Activated CD4-positive, alpha-beta T cell treated with anti-CD3 and anti-CD28 coated beads, Interleukin-2, amount 10 ng/mL, durations not matched to agents 7 days and 5 days (primary cell): Measurements from ENCODE around the gene TNNI2. TPM values are rescaled to one million over a fixed set of nuclear protein-coding genes. Genes with fewer than 3 reads are reported as not detected.
A peak's percentile ranks its signal among the peaks of the same experiment; 100 is the strongest.

Experiments used
- CTCF ChIA-PET: fragments of 350-600 bp; sonication (Branson Sonifier 250); formaldehyde crosslinking; loops from one replicate; lab custom pipeline; 2021; ENCODE audit warnings: antibody characterized with exemption; lab: Charles Lee
- POLR2A ChIA-PET: fragments of 350-600 bp; sonication (Branson Sonifier 250); formaldehyde crosslinking; loops from one replicate; lab custom pipeline; 2021; ENCODE audit warnings: antibody characterized with exemption; lab: Charles Lee
- DNase-seq: peaks from one replicate; pipeline ENCODE4 v3.0.0-alpha.2; 2020
- H3K27ac Mint-ChIP-seq: one replicate; pipeline ENCODE4 v1.8.0; 2021; ENCODE audit warnings: mild to moderate bottlenecking, moderate library complexity, mixed read lengths
- H3K27me3 Mint-ChIP-seq: one replicate; pipeline ENCODE4 v1.8.0; 2021; ENCODE audit warnings: mixed read lengths
- H3K36me3 Mint-ChIP-seq: one replicate; pipeline ENCODE4 v1.8.0; 2021; ENCODE audit warnings: low read depth, mixed read lengths
- H3K4me1 Mint-ChIP-seq: one replicate; pipeline ENCODE4 v1.8.0; 2021; ENCODE audit warnings: mixed read lengths
- H3K4me3 Mint-ChIP-seq: one replicate; pipeline ENCODE4 v1.8.0; 2021; ENCODE audit warnings: mild to moderate bottlenecking, moderate library complexity, mixed read lengths
- H3K9me3 Mint-ChIP-seq: one replicate; pipeline ENCODE4 v1.8.0; 2021; ENCODE audit warnings: mixed read lengths
- microRNA-seq: library from miRNA; unstranded; fragments of <30 nt; microRNA quantifications from one replicate; pipeline ENCODE4 v1.2.0, GENCODE V29; 2021; ENCODE audit warnings: borderline microRNAs expressed, borderline replicate concordance
- total RNA-seq, 2 experiments: library from RNA; stranded (reverse); gene quantifications; one replicate each; pipeline ENCODE4 v1.2.3, GENCODE V29; 2021

Gene TNNI2
- total RNA-seq, 2 experiments from 2014 or later: not detected

DNA sequence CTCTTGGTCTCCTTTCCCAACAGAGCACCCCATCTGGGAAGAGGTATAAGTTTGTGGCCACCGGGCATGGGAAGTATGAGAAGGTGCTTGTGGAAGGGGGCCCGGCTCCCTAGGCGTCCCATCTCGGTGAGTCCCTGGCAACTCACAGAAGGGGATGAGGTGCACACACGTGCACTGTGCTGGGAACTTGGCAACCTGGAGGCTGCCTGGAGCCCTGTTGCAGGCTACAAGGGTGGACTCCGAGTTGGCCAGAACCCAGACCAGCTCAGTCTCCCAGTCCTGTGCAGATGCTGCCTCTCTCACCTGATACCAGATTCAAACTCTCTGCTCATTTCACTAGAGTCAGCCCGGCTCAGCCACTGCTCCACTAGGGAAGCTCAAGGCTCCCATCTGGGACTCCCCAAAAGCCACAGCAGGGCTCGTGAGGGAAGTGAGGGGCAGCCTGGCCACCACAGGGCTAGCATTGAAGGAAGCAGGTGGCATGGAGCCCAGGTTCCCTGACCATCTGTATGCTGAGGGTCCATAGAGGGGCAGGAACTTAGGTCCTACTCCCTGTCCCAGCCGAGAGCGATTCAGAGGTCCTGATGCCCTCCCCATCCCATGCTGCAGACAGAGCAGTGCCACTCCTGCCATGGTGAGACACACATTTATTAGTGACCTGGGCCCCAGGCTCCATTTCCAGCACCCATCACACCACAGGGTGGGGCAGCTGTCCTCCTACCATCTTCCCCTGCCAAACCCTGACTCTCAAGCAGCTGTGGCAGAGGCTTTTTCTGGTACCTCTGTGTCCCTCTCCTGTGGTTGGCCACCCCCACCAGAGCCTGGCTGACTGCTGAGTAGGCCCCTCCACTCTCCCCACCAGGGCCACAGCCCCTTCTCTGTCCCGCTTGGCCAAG is 48.9 kb downstream of the TNNI2 start:
- Mint-ChIP-seq H3K4me3 (peak overlapping the region; percentile 76), H3K27me3 (no peaks in the 10 kb centered on the region), H3K36me3 (peaks cover 34% of the 10 kb centered on the region), H3K9me3 (no peaks in the 10 kb centered on the region), H3K27ac (peak overlapping the region; percentile 93), H3K4me1 (peaks cover 48% of the 10 kb centered on the region)
- CTCF ChIA-PET: interaction anchor here (1.0 to 1.1 kb wide), 2 partner anchors 15 to 55 kb away, joined by 3 to 5 read pairs; no protein-coding TSS in a partner anchor
- no peak for DNase-seq
- POLR2A ChIA-PET: interaction anchor here (0.7 to 1.0 kb wide), 2 partner anchors 36 to 112 kb away, joined by 3 read pairs; no protein-coding TSS in a partner anchor

DNA sequence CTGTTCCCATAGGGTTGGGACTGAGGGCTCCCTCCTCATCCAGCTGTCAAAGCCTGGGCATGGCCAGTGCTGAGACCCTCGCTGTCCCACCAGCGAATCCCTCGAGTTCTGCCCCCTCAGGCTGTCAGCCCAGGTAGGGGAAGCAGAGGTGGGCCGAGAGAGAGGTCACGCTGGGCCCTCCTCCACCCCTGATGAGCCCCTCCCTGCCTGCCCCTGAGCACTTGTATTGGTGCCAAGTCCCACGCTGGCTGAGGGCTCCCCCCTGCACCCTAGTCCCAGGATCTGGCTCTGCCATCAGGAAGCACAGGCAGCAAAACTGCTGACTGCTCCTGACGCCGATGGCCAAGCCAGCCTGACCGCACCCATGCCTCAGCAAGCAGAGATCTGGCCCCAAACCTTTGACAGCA is 49.6 kb downstream of the TNNI2 start:
- no peak for DNase-seq
- CTCF ChIA-PET: interaction anchor here (1.0 to 1.1 kb wide), 3 partner anchors 16 to 55 kb away, joined by 3 to 5 read pairs (median 5); no protein-coding TSS in a partner anchor
- Mint-ChIP-seq H3K36me3 (peaks cover 37% of the 10 kb centered on the region), H3K4me1 (peaks cover 52% of the 10 kb centered on the region), H3K4me3 (peak overlapping the region; percentile 76), H3K27ac (peak overlapping the region; percentile 93), H3K27me3 (no peaks in the 10 kb centered on the region), H3K9me3 (no peaks in the 10 kb centered on the region)
- POLR2A ChIA-PET: interaction anchor here (1.0 kb wide), 1 partner anchor 36 kb away, joined by 3 read pairs; no protein-coding TSS in a partner anchor

DNA sequence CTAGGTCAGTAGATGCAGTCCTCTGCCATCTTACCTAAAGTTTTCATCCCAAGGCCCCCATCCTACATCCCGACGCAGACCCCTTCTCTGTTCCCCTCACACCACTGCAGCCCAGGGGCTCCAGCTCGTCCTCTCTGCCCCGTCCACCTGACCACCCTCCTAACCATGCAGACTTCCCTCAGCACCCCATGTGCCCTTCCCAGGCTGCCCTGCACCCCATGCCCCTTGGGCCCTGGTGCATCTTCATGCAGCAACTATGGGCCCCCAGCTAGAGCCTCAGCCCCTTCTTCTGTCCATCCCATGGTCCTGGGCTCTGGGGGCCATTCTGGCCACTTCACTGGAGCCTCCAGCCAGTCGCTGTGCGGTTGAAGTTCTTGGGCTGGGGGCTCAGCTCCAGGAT is 50.0 kb downstream of the TNNI2 start:
- Mint-ChIP-seq H3K27me3 (no peaks in the 10 kb centered on the region), H3K4me1 (peaks cover 56% of the 10 kb centered on the region), H3K27ac (peak overlapping the region; percentile 93), H3K4me3 (peak overlapping the region; percentile 76), H3K36me3 (peaks cover 41% of the 10 kb centered on the region), H3K9me3 (no peaks in the 10 kb centered on the region)
- POLR2A ChIA-PET: interaction anchor here (0.6 to 1.0 kb wide), 2 partner anchors 37 to 40 kb away, joined by 3 read pairs; no protein-coding TSS in a partner anchor
- DNase-seq: no peak
- CTCF ChIA-PET: interaction anchor here (1.0 to 1.1 kb wide), 4 partner anchors 16 to 78 kb away, joined by 3 to 5 read pairs (median 4); no protein-coding TSS in a partner anchor

DNA sequence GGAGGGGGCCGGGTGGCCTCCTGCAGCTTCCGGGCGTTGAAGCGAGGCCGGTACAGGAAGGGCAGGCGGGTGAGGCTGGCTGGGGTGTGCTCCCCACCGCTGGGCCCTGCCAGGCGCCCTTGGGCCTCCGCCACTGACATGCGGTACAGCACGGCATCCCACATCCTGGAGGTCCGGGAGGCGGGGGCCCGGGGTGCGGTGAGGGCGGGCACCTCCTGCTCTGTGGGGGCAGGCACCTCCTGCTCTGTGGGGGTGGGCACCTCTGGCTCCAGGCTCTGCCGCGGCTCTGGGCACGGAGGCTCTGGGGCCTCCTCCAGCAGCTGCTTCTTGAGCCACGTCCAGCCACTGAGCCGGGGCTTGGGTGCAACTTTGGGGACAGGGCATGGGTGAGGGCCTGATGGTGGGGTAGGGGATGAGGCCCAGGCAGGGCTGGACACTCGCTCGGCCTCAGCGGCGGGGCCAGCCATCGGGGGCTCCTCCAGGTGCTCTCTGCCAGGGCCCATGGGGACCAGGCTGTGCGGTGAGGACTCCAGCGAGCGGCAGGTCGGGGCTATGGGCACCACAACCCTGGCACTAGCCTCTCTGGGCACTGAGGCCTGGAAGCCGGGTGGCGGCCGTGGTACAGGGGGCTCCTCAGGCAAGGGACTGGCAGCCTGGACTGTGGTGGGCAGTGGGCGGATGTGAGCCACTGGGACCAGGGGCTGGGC is 50.6 kb downstream of the TNNI2 start:
- Mint-ChIP-seq H3K9me3 (no peaks in the 10 kb centered on the region), H3K4me1 (peaks cover 56% of the 10 kb centered on the region), H3K36me3 (peaks cover 41% of the 10 kb centered on the region), H3K27ac (peak overlapping the region; percentile 93), H3K4me3 (peak overlapping the region; percentile 76), H3K27me3 (no peaks in the 10 kb centered on the region)
- ChIA-PET CTCF (interaction anchor here (1.0 to 3.5 kb wide), 4 partner anchors 28 to 77 kb away, joined by 3 to 18 read pairs (median 4); partner anchors contain the start of gene TNNT3), POLR2A (interaction anchor here (0.6 kb wide), 2 partner anchors 13 to 41 kb away, joined by 3 read pairs; no protein-coding TSS in a partner anchor)
- peak; percentile 87 for DNase-seq

DNA sequence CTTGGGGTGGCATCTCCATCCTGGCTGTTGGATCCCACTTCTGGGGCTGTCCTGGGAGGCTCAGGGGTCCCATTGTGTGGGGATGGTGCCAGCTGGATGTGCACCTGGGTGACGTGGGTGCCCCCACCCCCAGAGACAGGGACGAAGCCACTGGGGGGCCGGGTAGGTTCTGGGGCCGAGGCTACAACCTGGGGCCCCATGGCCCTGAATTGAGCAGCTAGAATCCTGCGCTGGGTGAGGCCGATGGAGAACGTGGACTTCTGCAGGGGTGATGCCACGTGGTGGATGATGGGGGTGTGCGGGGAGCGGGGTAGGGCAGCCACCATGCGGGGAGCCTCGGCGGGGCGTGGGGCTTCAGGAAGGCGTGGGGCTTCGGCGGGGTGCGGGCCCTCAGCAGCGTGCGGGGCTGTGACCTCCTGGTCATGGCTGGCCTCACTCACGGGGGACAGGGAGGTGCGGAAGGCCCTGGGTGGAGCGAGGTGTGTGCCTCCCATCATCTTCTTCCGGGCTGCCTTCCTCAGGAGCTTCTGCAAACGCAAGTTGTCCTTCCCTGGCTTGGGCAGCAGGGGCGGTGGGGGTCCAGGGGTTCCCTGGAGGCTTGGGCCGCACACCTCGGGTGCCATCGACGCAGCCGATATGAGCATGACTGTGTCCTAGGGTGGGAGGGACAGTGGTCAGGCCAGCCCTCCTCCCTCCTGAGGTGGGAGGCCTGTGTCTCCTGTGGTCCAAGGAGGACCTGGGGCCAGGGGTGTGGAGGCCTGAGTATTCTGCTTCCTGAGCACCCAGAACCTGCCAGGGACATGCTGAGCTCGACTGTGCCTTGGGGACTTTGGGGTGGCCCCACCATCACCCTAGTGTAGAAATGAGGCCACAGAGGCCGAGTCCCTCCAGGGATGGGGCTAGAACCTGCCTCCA is 51.4 kb downstream of the TNNI2 start:
- ChIA-PET POLR2A (interaction anchor here (0.6 kb wide), 1 partner anchor 14 kb away, joined by 3 read pairs; no protein-coding TSS in a partner anchor), CTCF (interaction anchor here (1.0 to 3.5 kb wide), 7 partner anchors 8 to 264 kb away, joined by 3 to 18 read pairs (median 4); partner anchors contain the start of gene TNNT3)
- Mint-ChIP-seq H3K27me3 (no peaks in the 10 kb centered on the region), H3K4me3 (peak overlapping the region; percentile 76), H3K36me3 (peaks cover 41% of the 10 kb centered on the region), H3K4me1 (peaks cover 56% of the 10 kb centered on the region), H3K27ac (peak overlapping the region; percentile 82), H3K9me3 (no peaks in the 10 kb centered on the region)
- DNase-seq: no peak

Small RNAs within 50 kb of the gene (microRNA-seq; reads per million reads assigned to microRNA genes)
- gene MIR4298: not detected
- not detected for gene MIR7847

Other genes with a start within 250 kb of the TNNI2 start
- not detected for gene KRTAP5-2, start 240.7 kb upstream of the TNNI2 start, total RNA-seq
- gene KRTAP5-3, start 230.5 kb upstream of the TNNI2 start, total RNA-seq: not detected
- gene KRTAP5-4, start 216.8 kb upstream of the TNNI2 start, total RNA-seq: not detected
- not detected for gene KRTAP5-5, start 209.2 kb upstream of the TNNI2 start, total RNA-seq
- gene KRTAP5-6, start 141.8 kb upstream of the TNNI2 start, total RNA-seq: not detected
- 1 to 10 TPM in 1 of 2 experiments, under 1 TPM in 1; 0.96 to 1.3 TPM for gene IFITM10, start 88.4 kb upstream of the TNNI2 start, total RNA-seq
- gene CTSD, start 75.1 kb upstream of the TNNI2 start, total RNA-seq: 100 to 1,000 TPM; 140 to 154 TPM
- not detected for gene SYT8, start 4.0 kb upstream of the TNNI2 start, total RNA-seq
- gene LSP1, start 14.1 kb downstream of the TNNI2 start, total RNA-seq: 100 to 1,000 TPM; 668 to 687 TPM
- under 1 TPM in 1 of 2 experiments, not detected in 1; 0.05 TPM for gene PRR33, start 52.9 kb downstream of the TNNI2 start, total RNA-seq
- gene TNNT3, start 80.7 kb downstream of the TNNI2 start, total RNA-seq: 1 to 10 TPM; 3.7 to 5.4 TPM
- 100 to 1,000 TPM in 1 of 2 experiments, 10 to 100 TPM in 1; 77.5 to 106 TPM for gene MRPL23, start 108.4 kb downstream of the TNNI2 start, total RNA-seq
- gene H19, start 158.9 kb downstream of the TNNI2 start, total RNA-seq: not detected